HG03135 (cell line): ENCODE data around the gene WDHD1.
"Not testable (repeated sequence)": the region's sequence is repeated elsewhere in the genome, so short reads cannot be mapped to it uniquely, and the experiment has no call there.

ENCODE experiments used
- ATAC-seq: cut with Tn5 transposase; IDR thresholded peaks from one replicate; pipeline ENCODE4 v1.9.1; 2021; ENCODE audit warnings: mild to moderate bottlenecking, moderate library complexity; ENCODE audit not compliant: unreplicated experiment

WDHD1 gene, protein sequence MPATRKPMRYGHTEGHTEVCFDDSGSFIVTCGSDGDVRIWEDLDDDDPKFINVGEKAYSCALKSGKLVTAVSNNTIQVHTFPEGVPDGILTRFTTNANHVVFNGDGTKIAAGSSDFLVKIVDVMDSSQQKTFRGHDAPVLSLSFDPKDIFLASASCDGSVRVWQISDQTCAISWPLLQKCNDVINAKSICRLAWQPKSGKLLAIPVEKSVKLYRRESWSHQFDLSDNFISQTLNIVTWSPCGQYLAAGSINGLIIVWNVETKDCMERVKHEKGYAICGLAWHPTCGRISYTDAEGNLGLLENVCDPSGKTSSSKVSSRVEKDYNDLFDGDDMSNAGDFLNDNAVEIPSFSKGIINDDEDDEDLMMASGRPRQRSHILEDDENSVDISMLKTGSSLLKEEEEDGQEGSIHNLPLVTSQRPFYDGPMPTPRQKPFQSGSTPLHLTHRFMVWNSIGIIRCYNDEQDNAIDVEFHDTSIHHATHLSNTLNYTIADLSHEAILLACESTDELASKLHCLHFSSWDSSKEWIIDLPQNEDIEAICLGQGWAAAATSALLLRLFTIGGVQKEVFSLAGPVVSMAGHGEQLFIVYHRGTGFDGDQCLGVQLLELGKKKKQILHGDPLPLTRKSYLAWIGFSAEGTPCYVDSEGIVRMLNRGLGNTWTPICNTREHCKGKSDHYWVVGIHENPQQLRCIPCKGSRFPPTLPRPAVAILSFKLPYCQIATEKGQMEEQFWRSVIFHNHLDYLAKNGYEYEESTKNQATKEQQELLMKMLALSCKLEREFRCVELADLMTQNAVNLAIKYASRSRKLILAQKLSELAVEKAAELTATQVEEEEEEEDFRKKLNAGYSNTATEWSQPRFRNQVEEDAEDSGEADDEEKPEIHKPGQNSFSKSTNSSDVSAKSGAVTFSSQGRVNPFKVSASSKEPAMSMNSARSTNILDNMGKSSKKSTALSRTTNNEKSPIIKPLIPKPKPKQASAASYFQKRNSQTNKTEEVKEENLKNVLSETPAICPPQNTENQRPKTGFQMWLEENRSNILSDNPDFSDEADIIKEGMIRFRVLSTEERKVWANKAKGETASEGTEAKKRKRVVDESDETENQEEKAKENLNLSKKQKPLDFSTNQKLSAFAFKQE

DNA sequence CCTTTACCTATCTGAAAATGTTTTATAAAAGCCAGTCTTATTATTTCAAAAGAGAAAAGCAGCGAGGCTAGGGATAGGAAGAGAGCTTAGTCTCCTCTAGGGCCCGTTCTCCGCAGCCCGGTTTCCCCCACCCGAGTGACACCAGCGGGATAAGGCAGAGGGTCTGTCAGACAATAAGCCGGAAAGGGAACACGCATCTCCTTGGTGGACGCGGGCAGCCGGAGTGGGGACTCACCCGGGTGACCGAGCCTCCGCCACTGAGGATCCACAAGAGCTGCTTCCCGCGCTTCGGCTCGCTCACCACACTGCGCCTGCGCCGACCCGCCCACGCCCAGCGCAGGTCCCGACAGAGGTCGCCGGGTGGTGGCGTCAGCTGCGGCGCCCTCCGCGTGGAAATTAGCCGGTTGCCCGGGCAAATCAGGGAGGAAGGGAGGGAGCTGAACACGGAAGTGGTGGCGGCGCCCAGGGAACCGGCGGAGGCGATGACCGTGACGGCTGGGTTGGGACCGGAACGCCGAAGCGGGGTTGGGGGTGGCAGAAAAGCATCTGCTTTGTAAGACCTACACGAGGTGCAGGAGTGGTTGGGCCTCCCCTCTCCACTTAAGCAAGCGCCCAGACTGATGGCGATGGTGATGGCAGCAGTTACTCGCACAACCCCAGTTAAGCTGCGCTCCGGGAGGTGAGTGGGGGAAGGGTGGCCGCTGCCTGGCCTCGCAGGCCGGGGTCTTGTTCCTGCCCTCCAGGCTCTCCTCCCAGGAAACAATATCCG, at the start of gene WDHD1, which contains the start of gene SOCS4:
Gene WDHD1, minus strand, starts transcription at position 307 of the 769 bp plus-strand sequence. CDS start 312 bp downstream, outside the sequence.
Gene SOCS4, plus strand, starts transcription at position 444 of the 769 bp plus-strand sequence. CDS start 15,806 bp downstream, outside the sequence.
- ATAC-seq, result peak; percentile 85

DNA sequence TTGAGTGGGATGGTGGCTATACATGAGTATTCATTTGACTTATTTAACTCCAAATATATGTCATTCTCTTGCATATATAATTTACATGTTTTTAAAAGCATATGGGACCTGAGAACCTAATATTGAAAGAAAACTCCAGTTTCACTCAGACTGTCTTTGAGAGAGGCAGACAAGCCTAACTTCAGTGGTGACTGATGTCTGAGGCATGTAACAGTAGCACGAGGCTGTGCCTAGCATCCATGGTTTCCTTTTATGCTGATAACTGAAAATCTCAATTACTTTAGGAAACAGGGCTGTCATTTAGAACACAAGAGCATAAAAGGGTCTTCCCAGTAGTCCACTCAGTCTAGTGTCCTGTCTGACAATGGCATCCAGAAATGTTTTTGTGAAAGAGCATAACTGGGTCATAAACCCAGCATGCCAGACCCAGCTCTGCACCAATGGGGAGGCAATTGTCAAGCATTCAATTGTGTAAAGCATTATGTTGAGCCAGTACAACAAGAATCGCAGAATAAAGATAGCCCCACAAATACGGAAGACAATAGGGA, 48.8 kb upstream of the WDHD1 start:
- no peak for ATAC-seq

DNA sequence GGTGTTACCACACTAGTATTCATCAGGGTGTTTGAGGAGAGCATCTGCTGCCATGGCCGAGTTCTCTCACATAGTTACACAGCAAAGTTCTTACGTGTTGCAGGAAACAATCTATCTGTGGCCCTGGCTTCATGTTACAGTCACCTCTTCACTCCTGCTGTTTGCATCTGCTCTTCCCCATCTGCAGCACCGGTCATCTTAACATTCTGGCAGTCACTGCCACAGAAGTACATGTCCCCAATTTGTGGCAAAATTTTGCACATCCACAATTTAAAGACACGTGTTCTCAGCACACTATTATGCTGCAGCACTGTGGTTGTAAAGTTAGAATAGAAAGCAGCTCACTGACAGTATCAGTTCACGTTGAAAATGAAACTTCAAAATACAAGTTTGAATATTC, 47.8 kb upstream of the WDHD1 start:
- no peak for ATAC-seq

DNA sequence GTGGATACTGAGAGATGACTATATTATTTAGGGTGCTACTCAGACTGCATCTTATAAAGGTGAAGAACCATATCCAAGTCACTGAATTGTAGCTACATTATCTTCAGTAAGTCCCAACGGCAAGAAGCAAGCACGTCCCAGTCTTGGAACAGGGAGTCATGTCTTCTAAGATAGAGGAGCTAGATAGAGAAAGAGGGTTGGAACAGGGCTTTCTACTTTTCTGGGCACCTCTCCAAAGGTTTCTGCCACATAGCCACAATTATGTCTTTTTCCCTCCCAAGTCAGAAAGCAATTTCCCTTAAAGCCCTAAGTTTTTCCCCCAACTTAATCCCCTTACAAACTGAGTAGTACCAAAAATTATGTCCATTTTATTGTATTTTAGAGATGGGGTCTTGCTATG, 47.0 kb upstream of the WDHD1 start:
- ATAC-seq, result no peak

DNA sequence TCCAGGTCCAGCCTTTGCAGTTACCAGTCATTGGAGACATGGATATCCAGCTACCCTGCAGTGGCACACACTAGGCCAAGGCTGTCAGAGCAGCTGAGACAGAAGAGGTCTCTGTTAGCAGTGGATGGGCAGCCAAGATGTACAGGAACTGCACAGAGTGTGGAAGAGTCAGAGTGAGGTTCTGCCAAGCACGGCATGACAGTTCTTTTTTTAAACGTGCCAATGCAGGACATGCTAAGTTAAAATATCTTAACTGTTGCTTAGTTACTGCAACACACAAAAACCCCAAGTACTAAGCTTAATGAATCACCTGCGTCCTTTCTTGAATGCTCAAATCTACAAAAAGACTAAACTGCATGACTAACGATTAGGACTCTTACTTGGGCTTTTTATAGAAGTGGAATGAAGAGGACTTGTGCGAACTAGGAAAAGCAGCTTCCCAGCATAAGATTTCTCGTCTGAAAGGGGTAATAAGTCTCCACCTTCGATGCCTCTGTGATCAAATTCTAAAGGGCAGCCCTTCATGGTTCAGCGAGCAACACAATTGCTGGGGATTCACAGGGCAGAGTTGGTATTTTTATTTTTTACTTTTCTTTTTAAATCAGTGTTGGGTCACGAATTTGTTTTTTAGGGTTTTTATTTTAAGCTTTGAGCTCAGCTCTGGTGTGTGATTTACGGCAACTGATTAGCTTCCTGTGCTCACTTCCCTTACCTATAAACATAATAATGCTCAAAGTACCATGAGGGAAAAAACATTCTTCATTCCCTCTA, 45.2 kb upstream of the WDHD1 start:
- ATAC-seq, result peak; percentile 56

DNA sequence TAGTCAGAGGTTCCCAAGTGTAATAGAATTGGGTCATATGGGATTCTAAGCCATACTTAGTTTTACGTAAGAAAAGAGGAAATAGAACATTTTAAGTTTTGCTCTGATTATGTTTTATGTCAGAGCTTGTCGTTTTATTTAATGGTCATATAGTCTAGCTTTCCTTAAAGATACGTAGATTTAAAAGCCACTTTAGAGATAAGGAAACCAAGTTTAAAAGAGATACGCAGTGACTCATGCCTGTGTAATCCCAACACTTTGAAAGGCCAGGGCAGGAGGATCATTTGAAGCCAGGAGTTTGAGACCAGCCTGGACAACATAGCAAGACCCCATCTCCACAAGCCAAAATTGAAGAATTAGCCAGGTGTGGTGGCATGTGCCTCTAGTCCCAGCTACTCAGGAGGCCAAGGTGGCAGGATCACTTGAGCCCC, 44.1 kb upstream of the WDHD1 start:
- no peak for ATAC-seq

DNA sequence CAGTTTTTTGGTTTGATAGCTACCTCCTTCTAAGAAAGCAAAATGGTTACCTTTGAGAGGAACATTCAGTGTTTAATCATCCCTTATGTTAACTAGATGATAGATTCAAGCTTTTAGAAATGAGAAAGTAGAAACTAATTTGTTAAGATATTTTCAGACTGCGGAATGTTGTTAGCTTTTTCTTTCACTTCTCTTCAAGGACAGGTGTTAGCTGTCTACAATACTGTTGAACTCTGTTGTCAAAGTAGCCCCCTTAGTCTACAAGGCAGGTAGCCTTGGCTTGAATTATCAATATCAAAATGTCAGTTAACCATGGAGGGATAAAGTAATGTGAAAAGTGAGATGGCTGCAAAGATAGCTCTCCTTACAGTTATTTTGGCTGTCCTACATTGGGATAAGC, 39.3 kb upstream of the WDHD1 start:
- no peak for ATAC-seq

DNA sequence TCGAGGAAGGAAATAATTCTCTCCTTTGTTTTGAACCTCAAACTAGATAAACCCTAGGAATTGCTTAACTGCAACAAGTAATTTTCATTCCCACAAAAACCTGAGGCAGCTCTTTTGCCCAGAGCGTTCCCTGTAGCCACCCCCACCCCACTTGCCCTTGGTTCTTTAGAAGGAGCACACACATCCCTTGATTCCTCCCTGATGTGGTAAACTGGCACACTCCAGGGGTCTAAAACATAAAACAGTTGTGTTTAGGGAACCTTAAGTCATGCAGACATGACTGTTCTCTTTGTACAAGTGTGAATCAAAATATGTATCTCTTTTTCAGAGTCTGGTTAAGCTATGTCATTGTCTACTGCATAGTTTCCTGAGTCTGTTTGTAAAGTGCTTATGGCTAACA, 38.5 kb upstream of the WDHD1 start:
- no peak for ATAC-seq

DNA sequence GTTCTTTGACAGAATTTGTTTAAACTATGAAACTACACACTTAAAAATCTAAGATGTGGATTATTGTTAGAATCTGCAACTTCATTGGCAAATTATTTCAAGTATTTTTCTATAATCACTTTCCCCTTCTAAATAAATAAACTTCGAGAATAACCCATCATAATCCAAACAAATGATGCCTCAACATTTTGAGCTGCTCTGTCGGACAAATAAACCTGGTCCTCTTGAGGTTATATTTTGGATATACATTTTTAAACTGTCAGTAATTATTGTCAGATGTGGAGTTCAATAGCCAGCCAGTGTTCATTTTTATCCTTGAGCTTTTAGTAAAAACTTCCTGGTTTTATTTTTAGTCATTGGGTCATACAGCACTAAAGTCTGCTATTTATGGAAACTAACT, 38.0 kb upstream of the WDHD1 start:
- ATAC-seq, result not testable (repeated sequence)

DNA sequence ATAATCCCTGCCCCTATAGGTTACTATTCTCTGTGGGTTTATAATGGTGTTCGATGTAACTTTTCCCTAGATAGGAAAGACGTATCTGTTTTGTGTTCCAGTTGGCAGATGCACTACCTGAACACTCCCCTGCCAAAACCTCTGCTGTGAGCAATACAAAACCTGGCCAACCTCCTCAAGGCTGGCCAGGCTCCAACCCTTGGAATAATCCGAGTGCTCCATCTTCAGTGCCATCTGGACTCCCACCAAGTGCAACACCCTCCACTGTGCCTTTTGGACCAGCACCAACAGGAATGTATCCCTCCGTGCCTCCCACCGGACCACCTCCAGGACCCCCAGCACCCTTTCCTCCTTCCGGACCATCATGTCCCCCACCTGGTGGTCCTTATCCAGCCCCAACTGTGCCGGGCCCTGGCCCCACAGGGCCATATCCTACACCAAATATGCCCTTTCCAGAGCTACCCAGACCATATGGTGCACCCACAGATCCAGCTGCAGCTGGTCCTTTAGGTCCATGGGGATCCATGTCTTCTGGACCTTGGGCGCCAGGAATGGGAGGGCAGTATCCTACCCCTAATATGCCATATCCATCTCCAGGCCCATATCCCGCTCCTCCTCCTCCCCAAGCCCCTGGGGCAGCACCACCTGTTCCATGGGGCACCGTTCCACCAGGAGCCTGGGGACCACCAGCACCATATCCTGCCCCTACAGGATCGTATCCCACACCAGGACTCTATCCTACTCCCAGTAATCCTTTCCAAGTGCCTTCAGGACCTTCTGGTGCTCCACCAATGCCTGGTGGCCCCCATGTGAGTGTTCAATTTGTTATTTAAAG, 35.8 kb upstream of the WDHD1 start:
- ATAC-seq, result no peak

DNA sequence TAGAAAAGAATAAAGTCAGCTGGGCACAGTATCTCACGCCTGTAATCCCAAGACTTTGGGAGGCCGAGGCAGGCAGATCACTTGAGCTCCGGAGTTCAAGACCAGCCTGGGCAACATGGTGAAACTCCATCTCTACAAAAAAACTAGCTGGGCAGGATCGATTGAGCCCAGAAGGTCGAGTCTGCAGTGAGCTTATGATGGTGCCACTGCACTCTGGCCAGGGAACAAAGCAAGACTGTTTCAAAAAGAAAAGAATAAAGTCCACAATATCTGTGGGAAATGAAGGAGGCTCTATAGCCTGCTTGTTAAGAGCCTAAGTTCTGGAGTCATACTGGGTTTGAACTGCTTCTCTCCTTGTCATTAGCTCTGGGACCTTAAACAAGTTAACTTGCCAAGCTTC, 32.4 kb upstream of the WDHD1 start:
- no peak for ATAC-seq

DNA sequence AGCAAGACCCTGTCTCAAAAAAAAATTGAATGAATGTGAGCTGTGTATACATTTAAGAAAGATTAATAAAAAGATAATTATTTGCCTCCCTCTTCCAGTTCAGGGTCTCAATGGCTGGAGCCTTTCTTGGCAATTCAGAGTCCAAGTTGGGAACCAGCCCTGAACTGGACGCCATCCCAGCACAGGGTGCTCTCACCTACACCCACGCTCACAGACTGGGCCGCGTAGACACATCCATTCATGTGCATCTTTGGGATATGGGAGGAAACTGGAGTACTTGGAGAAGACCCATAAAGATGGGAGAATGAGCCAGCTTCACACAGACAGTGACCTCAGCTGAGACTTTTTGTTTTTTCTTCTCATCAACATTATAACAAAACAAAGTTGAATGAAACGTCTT, 31.0 kb upstream of the WDHD1 start:
- ATAC-seq, result no peak

DNA sequence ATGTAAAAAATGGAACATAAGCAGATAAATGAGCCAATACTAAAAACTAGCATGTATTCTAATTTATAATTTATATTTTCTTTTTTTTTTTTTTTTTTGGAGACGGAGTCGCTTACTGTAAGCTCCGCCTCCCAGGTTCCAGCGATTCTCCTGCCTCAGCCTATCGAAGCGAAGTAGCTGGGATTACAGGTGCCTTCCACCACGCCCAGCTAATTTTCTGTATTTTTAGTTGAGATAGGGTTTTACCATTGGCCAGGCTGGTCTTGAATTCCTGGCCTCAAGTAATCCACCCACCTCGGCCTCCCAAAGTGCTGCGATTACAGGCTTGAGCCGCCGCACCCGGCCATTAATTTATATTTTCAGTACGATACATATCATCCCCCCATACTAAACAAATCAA, 27.2 kb upstream of the WDHD1 start:
- ATAC-seq, result no peak

DNA sequence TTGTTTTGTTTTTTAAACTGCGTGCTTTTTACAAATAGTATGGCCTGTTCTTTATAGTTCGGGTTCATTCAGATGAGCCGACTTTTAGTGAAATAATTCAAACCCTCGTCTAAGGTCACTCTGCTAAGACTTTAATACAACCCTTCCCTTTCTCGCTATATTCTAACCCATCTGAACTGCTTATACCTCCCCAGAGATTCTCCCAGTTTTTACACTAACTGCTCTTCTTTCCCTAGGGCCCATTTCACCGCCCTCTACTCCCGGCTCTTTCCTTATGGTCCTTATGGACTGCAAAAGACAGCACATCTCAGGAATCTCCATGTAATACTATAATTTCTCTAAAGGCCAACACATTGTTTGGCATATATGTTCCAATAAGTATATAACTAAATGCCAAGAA, 26.6 kb upstream of the WDHD1 start:
- no peak for ATAC-seq

DNA sequence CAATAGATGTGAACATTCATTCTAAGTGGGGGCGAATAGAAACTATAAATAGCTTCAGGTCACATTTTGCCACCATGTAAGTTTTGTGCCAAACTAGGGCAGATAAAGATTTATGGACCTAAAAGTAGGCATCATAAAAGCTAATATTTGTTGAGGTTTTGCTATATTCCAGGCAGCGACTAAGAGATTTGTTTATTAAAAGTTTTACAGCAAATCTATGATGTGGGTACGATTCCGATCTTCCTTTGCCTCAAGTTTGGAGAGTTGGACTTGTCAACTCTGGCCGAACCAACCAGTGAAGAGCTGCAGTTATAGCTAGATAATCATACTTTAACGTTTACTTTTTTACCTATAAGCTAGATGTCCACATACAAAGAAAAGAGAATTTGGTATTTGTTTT, 26.1 kb upstream of the WDHD1 start:
- no peak for ATAC-seq

DNA sequence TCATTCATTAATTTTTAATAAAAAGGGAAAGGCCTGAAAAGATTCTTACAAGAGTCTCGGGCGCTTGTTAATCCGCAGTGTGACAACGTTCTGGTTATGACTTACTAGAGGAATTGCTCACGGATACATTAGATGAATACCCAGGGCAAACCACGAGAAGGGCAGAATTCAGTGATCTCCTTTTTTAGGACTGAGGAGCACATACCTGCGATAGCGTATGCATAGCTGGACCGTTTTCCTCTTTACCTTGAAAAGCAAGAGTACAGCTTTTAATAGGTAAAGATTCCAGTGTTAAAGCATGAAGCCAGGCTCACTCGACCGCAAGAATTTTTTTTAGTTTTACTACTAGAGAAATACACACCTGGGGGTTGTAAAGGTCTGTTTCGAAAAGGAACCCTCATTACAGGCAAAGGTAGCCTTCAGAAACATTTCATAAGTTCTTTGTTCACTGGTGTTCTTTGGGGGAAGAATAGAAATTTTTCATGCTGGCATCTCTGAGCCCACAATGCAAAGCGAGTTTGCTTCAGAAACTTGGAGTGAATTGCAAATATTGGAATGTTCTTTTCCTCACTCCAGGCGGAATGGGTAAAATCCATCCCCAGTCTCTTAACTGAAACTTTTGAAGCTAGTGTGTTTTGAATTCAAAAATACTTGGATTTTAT, 25.5 kb upstream of the WDHD1 start:
- ATAC-seq, result peak; percentile 6

DNA sequence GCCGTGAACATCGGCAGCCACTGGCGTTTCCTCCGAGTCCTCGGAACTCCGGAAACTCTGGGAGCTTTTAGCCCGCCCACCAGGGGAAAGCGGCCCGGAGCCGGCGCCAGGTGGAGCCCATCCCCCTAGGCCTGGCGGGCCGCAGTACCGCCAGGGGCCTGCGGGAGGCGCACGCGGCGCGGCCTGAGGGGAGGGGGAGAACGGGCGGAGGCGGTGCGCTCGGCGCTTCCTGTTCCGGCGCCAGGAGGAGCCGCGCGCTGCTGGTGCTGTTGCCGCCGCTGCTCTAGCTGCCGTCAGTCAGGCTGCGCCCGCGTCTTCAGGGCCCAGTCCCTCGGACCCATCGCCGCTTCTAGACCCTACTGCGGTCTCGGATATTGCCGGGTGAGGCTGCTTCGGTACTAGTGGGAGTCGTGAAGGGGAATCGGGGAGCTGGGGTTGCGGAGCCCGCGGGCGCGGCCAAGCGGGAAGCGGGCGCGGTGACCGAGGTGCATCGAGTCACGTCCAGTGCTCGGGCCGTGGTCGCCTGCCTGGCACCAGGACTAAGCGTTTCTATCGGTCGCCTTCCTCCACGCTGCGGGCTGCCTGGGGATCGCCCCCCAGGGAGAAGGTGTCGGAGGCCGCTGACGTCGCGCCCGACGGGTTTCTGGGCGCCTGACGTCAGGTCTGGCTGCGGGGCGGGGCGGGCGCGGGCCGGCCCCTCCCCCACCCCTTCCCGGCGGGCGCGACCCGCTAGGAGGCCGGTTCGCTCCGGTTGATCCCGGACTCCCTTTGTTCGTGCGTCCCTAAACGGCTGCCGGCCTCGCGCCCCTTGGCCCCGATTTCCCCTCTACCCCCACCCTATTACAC, 24.7 kb upstream of the WDHD1 start, which contains the start of gene MAPK1IP1L:
Gene MAPK1IP1L, plus strand, starts transcription at position 225 of the 846 bp plus-strand sequence. CDS start 10,037 bp downstream, outside the sequence.
- peak; percentile 90 for ATAC-seq
